NB4 (cell line): ENCODE measurements around the gene KRTAP1-1.

Source experiments
- DNase-seq: peaks from one replicate; pipeline ENCODE4 v3.0.0; 2010; ENCODE audit warnings: low read depth
- H3K4me3 ChIP-seq: one replicate; pipeline ENCODE4 v1.5.1; 2011; ENCODE audit warnings: mild to moderate bottlenecking, low read depth, low read length, moderate library complexity
- CTCF ChIP-seq: IDR thresholded peaks from one replicate; pipeline ENCODE4 v1.5.1; 2012; ENCODE audit warnings: low read depth, low read length
- MAX ChIP-seq: IDR thresholded peaks from 2 replicates; pipeline ENCODE4 v1.6.1; 2011; ENCODE audit warnings: low read depth, low read length
- MYC ChIP-seq: IDR thresholded peaks from 2 replicates; pipeline ENCODE4 v1.6.1; 2011; ENCODE audit warnings: low read depth, low read length
- POLR2A ChIP-seq: IDR thresholded peaks from 2 replicates; pipeline ENCODE4 v1.6.1; 2011; ENCODE audit warnings: mild to moderate bottlenecking; ENCODE audit not compliant: insufficient read length; ENCODE audit errors: extremely low read depth

Gene KRTAP1-1

GRCh38 chr17:41019415-41019814 lies 21.8 kb downstream of the KRTAP1-1 start:
- TF ChIP-seq MYC (no peak), POLR2A (no peak), CTCF (no peak), MAX (no peak)
- no peak for DNase-seq
- no peak overlapping the region for H3K4me3 ChIP-seq

GRCh38 chr17:41018541-41018940 lies 22.7 kb downstream of the KRTAP1-1 start:
- no peak overlapping the region for H3K4me3 ChIP-seq
- TF ChIP-seq MYC = no peak
- TF ChIP-seq CTCF = no peak
- no peak for TF ChIP-seq POLR2A
- TF ChIP-seq MAX = no peak
- no peak for DNase-seq

GRCh38 chr17:41016578-41017215 lies 24.6 kb downstream of the KRTAP1-1 start:
- H3K4me3 ChIP-seq = no peak overlapping the region
- no peak for DNase-seq
- TF ChIP-seq MAX (no peak), MYC (no peak), CTCF (no peak), POLR2A (no peak)

GRCh38 chr17:41015454-41015853 lies 25.8 kb downstream of the KRTAP1-1 start:
- no peak overlapping the region for H3K4me3 ChIP-seq
- no peak for DNase-seq
- TF ChIP-seq CTCF (no peak), MYC (no peak), MAX (no peak), POLR2A (no peak)

- no peak for DNase-seq
- no peak for TF ChIP-seq CTCF
- no peak for TF ChIP-seq POLR2A
- TF ChIP-seq MAX = no peak
- no peak overlapping the region for H3K4me3 ChIP-seq
These were observed 27.6 kb downstream of the KRTAP1-1 start for GRCh38 chr17:41013606-41014005.

- H3K4me3 ChIP-seq = no peak overlapping the region
- no peak for TF ChIP-seq CTCF
- no peak for TF ChIP-seq MYC
- no peak for TF ChIP-seq POLR2A
- TF ChIP-seq MAX = no peak
- DNase-seq = no peak
These were observed 28.1 kb downstream of the KRTAP1-1 start for GRCh38 chr17:41013181-41013580.
